A172 (cell line): Measurements from ENCODE around the gene UGT1A7. TPM values are rescaled to one million over a fixed set of nuclear protein-coding genes. Genes with fewer than 3 reads are reported as not detected.

Source experiments
- DNase-seq: peaks from one replicate; pipeline ENCODE4 v3.0.0-alpha.2; 2015; ENCODE audit warnings: low spot score
- total RNA-seq: library from RNA; depleted of rRNA; stranded (reverse); fragments of >200 nt; shearing (Covaris generic); gene quantifications from 2 replicates; pipeline ENCODE4 v1.2.3, GENCODE V29; 2014; rRNA removed

UGT1A7 gene
- total RNA-seq, 1 experiment from 2014 or later: not detected

- no peak for DNase-seq
Measured at GRCh38 chr2:233817361-233817911, 135.7 kb downstream of the UGT1A7 start.

GRCh38 chr2:233817995-233818638 lies 136.4 kb downstream of the UGT1A7 start:
- DNase-seq: no peak

- DNase-seq: no peak
Measured at GRCh38 chr2:233818639-233819621, 137.2 kb downstream of the UGT1A7 start.

GRCh38 chr2:233819884-233820773 lies 138.4 kb downstream of the UGT1A7 start:
- no peak for DNase-seq

GRCh38 chr2:233820774-233821105 lies 139.0 kb downstream of the UGT1A7 start:
- no peak for DNase-seq

GRCh38 chr2:233821196-233821595 lies 139.5 kb downstream of the UGT1A7 start:
- no peak for DNase-seq

GRCh38 chr2:233821709-233822100 lies 140.0 kb downstream of the UGT1A7 start:
- no peak for DNase-seq

- DNase-seq: no peak
Measured at GRCh38 chr2:233822101-233822771, 140.5 kb downstream of the UGT1A7 start.

Other genes with a start within 250 kb of the UGT1A7 start
- 62.0 and 70.1 TPM in 2 replicates for gene USP40, start 115.1 kb upstream of the UGT1A7 start, total RNA-seq
- not detected in 2 replicates for gene UGT1A8, start 64.3 kb upstream of the UGT1A7 start, total RNA-seq
- not detected in 2 replicates for gene UGT1A10, start 45.5 kb upstream of the UGT1A7 start, total RNA-seq
- not detected in 2 replicates for gene UGT1A9, start 10.0 kb upstream of the UGT1A7 start, total RNA-seq
- gene UGT1A6, start 11.0 kb downstream of the UGT1A7 start, total RNA-seq: 0.05 TPM in 1 of 2 replicates, not detected in the other
- gene UGT1A5, start 31.0 kb downstream of the UGT1A7 start, total RNA-seq: not detected in 2 replicates
- not detected in 2 replicates for gene UGT1A4, start 36.8 kb downstream of the UGT1A7 start, total RNA-seq
- gene UGT1A3, start 47.1 kb downstream of the UGT1A7 start, total RNA-seq: not detected in 2 replicates
- gene UGT1A1, start 78.4 kb downstream of the UGT1A7 start, total RNA-seq: not detected in 2 replicates
- 0.48 TPM in 1 of 2 replicates, not detected in the other for gene MROH2A, start 96.4 kb downstream of the UGT1A7 start, total RNA-seq
- 78.3 and 83.2 TPM in 2 replicates for gene HJURP, start 172.6 kb downstream of the UGT1A7 start, total RNA-seq
- gene TRPM8, start 235.5 kb downstream of the UGT1A7 start, total RNA-seq: 1.1 and 2.4 TPM in 2 replicates